Colonic mucosa (tissue), 4 donors: Measurements from ENCODE around the gene SLC28A3. TPM values are rescaled to one million over a fixed set of nuclear protein-coding genes. Genes with fewer than 3 reads are reported as not detected.

ENCODE experiments used
- DNase-seq: peaks from one replicate; pipeline ENCODE4 v3.0.0-alpha.2; 2020
- H3K27ac ChIP-seq: fragments of 200-600 bp; one replicate; pipeline ENCODE4 v1.8.0; 2021
- H3K27me3 ChIP-seq: fragments of 200-600 bp; one replicate; pipeline ENCODE4 v1.8.0; 2021
- H3K36me3 ChIP-seq: fragments of 200-600 bp; one replicate; pipeline ENCODE4 v1.8.0; 2021
- H3K4me1 ChIP-seq: fragments of 200-600 bp; one replicate; pipeline ENCODE4 v1.8.0; 2021; ENCODE audit warnings: mild to moderate bottlenecking
- H3K4me3 ChIP-seq: fragments of 200-600 bp; one replicate; pipeline ENCODE4 v1.8.0; 2021
- H3K9ac ChIP-seq, 2 donors: one replicate each; pipeline ENCODE4 v1.7.0; 2013; ENCODE audit warnings: control low read depth in 2 of 2, low read depth in 2 of 2, low read length in 2 of 2
- H3K9me3 ChIP-seq: fragments of 200-600 bp; one replicate; pipeline ENCODE4 v1.8.0; 2021
- intact Hi-C: fragments of 100-400 bp; cut with DNase I; formaldehyde crosslinking; loops from one replicate; pipeline ENCODE4 v1.14.1; 2022
- total RNA-seq, 2 donors: library from RNA; stranded (reverse); fragmentation: NEBNext Ultra II Directional in 1 of 2; extraction: Animal tissue kit (Norgen Biotek cat#: 25700) in 1 of 2; gene quantifications; one replicate each; pipeline ENCODE4 v1.2.1, GENCODE V29; 2021
- TF ChIP-seq, protein P1 (sequence below): fragments of 200-600 bp; IDR thresholded peaks from one replicate; pipeline ENCODE4 v1.8.0; 2022; ENCODE audit warnings: antibody characterized with exemption, mild to moderate bottlenecking
- donor health status: healthy.
- donor health status: DM: no; HTN: no; CAD: no.
- donor health status: DM: no; HTN: no; CAD: no.

The SLC28A3 gene
- total RNA-seq, 2 donors from 2014 or later = 2.9 to 4.7 TPM

DNA sequence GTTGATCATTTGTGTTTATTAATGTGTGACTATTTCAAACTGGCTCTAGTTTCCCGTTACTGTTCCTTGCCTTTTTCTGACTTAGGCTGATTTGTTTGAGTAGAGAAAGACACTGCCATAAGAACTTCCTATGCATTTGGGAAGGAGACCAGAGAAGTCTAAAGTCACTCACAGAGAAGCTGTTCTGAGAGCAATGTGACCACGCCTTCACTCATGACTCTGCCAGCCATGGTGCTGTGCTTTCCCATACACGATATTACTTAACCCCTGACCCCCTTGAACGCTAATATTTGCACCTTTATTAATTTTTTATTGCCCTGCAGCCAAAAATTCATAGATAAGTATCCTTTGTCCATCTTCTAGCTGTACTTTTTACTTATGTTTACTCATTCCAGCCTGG is 20.9 kb downstream of the SLC28A3 start:
- H3K36me3 ChIP-seq = no peaks in the 10 kb centered on the region
- H3K4me1 ChIP-seq = no peaks in the 10 kb centered on the region
- H3K27me3 ChIP-seq = no peaks in the 10 kb centered on the region
- DNase-seq = no peak
- TF ChIP-seq, protein P1, sequence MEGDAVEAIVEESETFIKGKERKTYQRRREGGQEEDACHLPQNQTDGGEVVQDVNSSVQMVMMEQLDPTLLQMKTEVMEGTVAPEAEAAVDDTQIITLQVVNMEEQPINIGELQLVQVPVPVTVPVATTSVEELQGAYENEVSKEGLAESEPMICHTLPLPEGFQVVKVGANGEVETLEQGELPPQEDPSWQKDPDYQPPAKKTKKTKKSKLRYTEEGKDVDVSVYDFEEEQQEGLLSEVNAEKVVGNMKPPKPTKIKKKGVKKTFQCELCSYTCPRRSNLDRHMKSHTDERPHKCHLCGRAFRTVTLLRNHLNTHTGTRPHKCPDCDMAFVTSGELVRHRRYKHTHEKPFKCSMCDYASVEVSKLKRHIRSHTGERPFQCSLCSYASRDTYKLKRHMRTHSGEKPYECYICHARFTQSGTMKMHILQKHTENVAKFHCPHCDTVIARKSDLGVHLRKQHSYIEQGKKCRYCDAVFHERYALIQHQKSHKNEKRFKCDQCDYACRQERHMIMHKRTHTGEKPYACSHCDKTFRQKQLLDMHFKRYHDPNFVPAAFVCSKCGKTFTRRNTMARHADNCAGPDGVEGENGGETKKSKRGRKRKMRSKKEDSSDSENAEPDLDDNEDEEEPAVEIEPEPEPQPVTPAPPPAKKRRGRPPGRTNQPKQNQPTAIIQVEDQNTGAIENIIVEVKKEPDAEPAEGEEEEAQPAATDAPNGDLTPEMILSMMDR = no peak
- intact Hi-C loops = no loop called here
- no peak overlapping the region for H3K27ac ChIP-seq
- H3K9me3 ChIP-seq = no peaks in the 10 kb centered on the region
- no peak overlapping the region for H3K9ac ChIP-seq
- H3K4me3 ChIP-seq = no peak overlapping the region

DNA sequence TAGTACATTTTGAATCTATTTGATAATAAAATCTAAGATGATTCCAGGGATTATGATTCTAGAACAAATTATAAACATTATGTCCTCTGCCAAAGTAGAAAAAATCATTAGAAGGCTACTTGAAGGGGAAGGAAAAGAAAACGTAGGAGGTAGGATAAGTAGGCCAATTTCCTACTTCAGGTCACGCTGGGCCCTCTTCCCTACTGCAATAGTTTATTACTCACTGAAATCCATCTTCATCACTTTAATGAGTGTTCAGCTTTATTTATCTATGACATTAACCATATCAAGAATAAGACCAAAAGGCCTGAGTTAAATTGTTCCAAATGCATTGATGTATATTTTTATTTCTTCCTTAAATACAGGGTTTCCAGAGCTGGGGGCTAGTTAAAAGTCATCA is 21.6 kb downstream of the SLC28A3 start:
- Histone ChIP-seq H3K36me3 (no peaks in the 10 kb centered on the region), H3K27ac (no peak overlapping the region), H3K27me3 (no peaks in the 10 kb centered on the region), H3K9ac (no peak overlapping the region), H3K9me3 (no peaks in the 10 kb centered on the region), H3K4me1 (no peaks in the 10 kb centered on the region), H3K4me3 (no peak overlapping the region)
- no peak for DNase-seq
- TF ChIP-seq, protein P1 = no peak
- intact Hi-C loops = no loop called here

DNA sequence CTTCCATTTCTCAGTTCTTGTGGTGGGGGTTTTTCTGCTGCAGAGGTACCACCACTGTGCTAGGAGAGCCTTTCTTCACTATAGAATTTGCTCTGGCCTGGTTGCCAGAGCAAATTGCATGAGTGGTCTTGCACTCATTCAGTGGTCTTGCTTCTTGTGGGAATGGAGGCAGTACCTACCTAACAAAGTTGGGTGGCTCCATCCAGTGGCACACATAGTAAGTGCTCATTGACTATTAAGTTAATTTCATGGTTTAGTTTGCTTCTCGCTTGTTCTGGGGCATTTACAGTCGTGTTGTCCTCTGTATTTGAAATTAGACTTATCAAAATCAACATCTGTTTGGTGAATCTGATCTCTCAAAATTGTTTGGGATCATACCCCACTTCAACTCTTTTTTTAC is 23.0 kb downstream of the SLC28A3 start:
- TF ChIP-seq, protein P1 = no peak
- intact Hi-C loops = no loop called here
- H3K9ac ChIP-seq = no peak overlapping the region

DNA sequence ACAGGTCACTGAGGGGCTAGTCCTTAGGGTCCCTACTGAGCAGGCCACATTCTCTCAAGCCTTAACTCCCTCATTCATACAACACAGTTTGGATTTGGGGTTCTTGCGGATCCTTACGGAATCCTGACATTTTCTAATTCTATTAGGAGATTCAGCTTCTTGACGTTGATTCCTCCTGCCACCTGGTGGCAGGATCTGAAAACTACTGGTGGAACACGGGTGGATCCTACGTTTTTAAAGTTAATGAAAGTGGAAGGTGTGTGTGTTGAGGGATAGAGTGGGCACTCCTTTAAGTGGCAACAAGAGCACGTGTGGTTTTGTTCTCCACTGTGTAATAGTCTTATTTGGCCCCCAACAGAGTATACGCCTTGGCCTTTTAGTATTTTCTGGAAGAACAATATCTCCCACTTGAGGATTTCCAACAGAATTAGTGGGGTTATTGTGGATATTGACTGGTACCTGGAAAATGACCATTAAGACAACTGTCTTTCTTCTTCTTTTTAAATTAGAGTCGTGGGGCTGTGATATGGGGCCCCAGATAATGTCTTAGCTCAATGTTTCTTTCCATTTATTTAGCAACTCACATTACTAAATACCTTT is 25.2 kb downstream of the SLC28A3 start:
- peak; percentile 65 for DNase-seq
- Histone ChIP-seq H3K9me3 (no peaks in the 10 kb centered on the region), H3K27ac (no peak overlapping the region), H3K4me1 (no peaks in the 10 kb centered on the region), H3K36me3 (no peaks in the 10 kb centered on the region), H3K4me3 (no peak overlapping the region), H3K9ac (no peak overlapping the region), H3K27me3 (no peaks in the 10 kb centered on the region)
- TF ChIP-seq, protein P1 = peak; percentile 65
- intact Hi-C loops = no loop called here

More for the DNA sequence above, 23.0 kb downstream of the SLC28A3 start:
- no peak overlapping the region for H3K4me3 ChIP-seq
- H3K9me3 ChIP-seq = no peaks in the 10 kb centered on the region
- no peaks in the 10 kb centered on the region for H3K27me3 ChIP-seq
- H3K27ac ChIP-seq = no peak overlapping the region
- no peak for DNase-seq
- H3K4me1 ChIP-seq = no peaks in the 10 kb centered on the region
- no peaks in the 10 kb centered on the region for H3K36me3 ChIP-seq

DNA sequence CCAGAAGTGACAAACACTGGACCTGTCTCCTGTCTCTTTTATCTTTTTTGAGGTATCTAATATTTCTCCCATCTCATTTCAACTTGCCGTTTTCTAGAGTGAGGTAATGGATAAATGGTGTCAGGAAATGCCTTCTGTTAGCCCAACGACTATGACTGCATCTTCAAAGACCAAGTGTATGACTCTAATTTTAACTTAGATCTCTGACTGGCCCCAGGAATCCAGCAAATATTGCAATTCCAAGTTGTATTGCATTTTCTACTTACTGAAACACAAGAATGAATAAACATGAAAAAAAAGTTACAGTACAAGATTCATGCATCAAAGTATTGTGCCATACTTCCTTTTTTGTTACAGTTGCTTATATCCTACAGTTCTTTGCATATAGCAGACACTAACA is 26.3 kb downstream of the SLC28A3 start:
- H3K4me1 ChIP-seq = no peaks in the 10 kb centered on the region
- H3K4me3 ChIP-seq = no peak overlapping the region
- intact Hi-C loops = loop anchor here (5.0 kb wide), 1 partner anchor 52 kb away; no protein-coding TSS in a partner anchor
- no peak for DNase-seq
- TF ChIP-seq, protein P1 = no peak
- H3K9me3 ChIP-seq = no peaks in the 10 kb centered on the region
- H3K36me3 ChIP-seq = no peaks in the 10 kb centered on the region
- H3K27me3 ChIP-seq = no peaks in the 10 kb centered on the region
- no peak overlapping the region for H3K9ac ChIP-seq
- no peak overlapping the region for H3K27ac ChIP-seq
